ENCODE measurements around the gene OBP2A. TPM values are rescaled to one million over a fixed set of nuclear protein-coding genes. Genes with fewer than 3 reads are reported as not detected.
A peak's percentile ranks its signal among the peaks of the same experiment; 100 is the strongest.

OBP2A gene
- total and polyA plus RNA-seq, 12 donors: not detected

DNA sequence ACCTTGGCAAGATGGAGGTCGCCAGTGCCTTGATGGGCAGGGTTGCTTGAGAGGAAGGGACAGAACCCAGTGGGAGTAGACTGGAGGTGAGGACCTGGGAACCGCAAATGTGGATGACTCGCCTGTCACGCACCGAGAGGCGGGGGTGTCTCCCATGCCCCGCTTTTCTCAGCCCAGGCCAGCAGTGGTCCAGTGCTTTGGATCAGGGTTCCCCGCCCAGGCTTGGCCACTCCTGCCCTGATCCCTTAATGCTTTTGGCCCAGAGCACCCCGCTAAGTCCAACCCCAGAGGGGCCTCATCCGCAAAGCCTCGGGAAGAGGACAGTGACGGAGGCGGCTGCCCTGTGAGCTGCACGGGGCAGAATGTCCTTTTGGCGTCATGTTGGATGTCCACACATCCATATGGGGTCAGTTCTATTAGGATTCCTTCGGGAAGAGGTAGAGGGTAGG lies 43.0 kb upstream of the OBP2A start:
- Histone ChIP-seq H3K36me3 (replicated peaks in 1 of 2) (peaks cover 0 to 26% of the 10 kb centered on the region in 2 donors), H3K27ac (no peak overlapping the region), H3K4me3 (no peak overlapping the region), H3K4me1 (replicated peaks in 1 of 2) (peaks cover 18% of the 10 kb centered on the region in 2 donors), H3K27me3 (no peaks in the 10 kb centered on the region), H3K9me3 (replicated peaks in 1 of 3) (no peaks in the 10 kb centered on the region)
- DNase-seq: peak in 1 of 7 donors; percentile 22
- intact Hi-C loops (cut with DNase I): no loop called here
- WGBS, 4 donors: 88 to 92% (median 89%) methylated on average over 7 to 16 of the region's 16 CpGs
- TF ChIP-seq POLR2A (IDR thresholded peaks at IDR 0.05) (no peak), CTCF (IDR thresholded peaks at IDR 0.05) (no peak)

GRCh38 chr9:135503371-135504261 lies 42.3 kb upstream of the OBP2A start:
- Histone ChIP-seq H3K27me3 (no peaks in the 10 kb centered on the region), H3K4me1 (replicated peaks in 1 of 2) (peaks cover 18% of the 10 kb centered on the region in 2 donors), H3K9me3 (replicated peaks in 1 of 3) (no peaks in the 10 kb centered on the region), H3K27ac (no peak overlapping the region), H3K4me3 (no peak overlapping the region), H3K36me3 (replicated peaks in 1 of 2) (peaks cover 0 to 26% of the 10 kb centered on the region in 2 donors)
- TF ChIP-seq CTCF (IDR thresholded peaks at IDR 0.05): no peak
- WGBS, 4 donors: 85 to 89% (median 85%) methylated on average over 32 to 41 of the region's 41 CpGs
- peak in 1 of 7 donors; percentile 15 for DNase-seq
- intact Hi-C loops (cut with DNase I): no loop called here

DNA sequence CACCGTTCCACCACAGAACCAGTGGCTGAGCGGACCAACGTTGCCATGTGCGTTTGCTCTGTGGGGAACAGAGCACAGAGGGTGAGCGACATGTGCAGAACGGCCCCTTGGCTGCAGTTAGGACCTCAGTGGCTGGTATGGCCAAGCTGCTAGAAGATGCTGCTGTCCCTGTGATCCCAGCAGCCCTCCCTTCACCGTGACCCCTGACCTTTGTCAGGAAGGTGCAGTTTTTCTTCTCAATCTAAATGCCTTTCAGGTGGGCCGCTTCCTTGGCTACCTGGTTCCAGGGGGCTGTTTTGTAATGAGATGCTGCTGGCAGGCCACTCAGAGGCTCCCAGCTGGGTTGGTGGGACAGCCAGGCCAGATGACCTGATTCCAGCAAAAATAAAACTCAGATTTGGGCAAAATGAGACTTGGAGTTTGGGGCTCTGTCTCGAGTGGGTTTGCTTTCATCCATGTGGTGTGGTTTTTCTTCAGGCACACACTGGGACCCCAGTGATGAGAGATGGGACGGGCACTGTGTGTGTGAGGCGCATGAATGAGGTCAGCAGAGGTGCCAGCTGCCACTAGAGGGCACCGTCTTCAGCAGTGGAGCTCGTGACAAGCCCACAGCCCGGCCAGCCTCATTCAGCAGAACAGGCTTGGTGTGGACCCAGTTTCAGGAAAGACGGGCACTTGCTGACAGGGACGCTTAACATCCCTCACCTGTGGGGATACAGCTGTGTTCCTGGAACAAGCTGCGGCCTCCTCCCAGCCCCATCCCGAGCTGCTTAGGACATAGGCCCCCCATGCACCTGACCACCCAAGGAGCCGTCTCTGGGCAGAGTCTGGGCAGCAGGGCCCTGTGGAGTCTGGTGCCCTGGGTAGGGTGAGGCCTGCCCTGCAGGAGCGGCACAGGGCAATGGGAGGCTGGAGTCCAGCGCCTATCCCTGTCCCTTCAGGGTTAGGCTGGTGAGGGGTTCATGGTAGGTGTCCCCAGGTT lies 41.4 kb upstream of the OBP2A start:
- Histone ChIP-seq H3K4me1 (replicated peaks in 1 of 2) (peaks cover 10% of the 10 kb centered on the region in 2 donors), H3K27me3 (no peaks in the 10 kb centered on the region), H3K9me3 (replicated peaks in 1 of 3) (no peaks in the 10 kb centered on the region), H3K27ac (no peak overlapping the region), H3K4me3 (no peak overlapping the region), H3K36me3 (replicated peaks in 1 of 2) (peaks cover 0 to 26% of the 10 kb centered on the region in 2 donors)
- no peak for TF ChIP-seq POLR2A (IDR thresholded peaks at IDR 0.05)
- peak; percentile 52 to 67 (median 60) for TF ChIP-seq CTCF (IDR thresholded peaks at IDR 0.05)
- WGBS, 4 donors: 46 to 63% (median 60%) methylated on average over 14 to 21 of the region's 21 CpGs
- intact Hi-C loops (cut with DNase I): loop anchor here in 1 of 2 donors (5.0 kb wide), 1 partner anchor 32 kb away; no protein-coding TSS in a partner anchor
- DNase-seq: peak; percentile 66 to 86 (median 77)

Measured in adrenal gland (tissue), 12 donors.